ENCODE results near the gene CCDC15. TPM values are rescaled to one million over a fixed set of nuclear protein-coding genes. Genes with fewer than 3 reads are reported as not detected.
"Not testable (repeated sequence)": the region's sequence is repeated elsewhere in the genome, so short reads cannot be mapped to it uniquely, and the experiment has no call there.

The CCDC15 gene
- total and polyA plus RNA-seq, 2 donors, result 1.7 to 7.0 TPM

- peaks cover 11 to 20% of the 10 kb centered on the region in 2 donors for H3K4me1 ChIP-seq (ENCODE audit: control insufficient read depth in 2 of 2, insufficient read depth in 2 of 2, low read length in 2 of 2)
- H3K36me3 ChIP-seq (ENCODE audit: control insufficient read depth in 2 of 2, insufficient read depth in 2 of 2, low read length in 1 of 2), result no peaks in the 10 kb centered on the region
- H3K27me3 ChIP-seq (ENCODE audit: control insufficient read depth in 2 of 2, insufficient read depth in 1 of 2, low read length in 1 of 2), result no peaks in the 10 kb centered on the region
- peaks cover 0 to 3% of the 10 kb centered on the region in 2 donors for H3K9me3 ChIP-seq (ENCODE audit: control insufficient read depth in 2 of 2, insufficient read depth in 1 of 2, low read length in 1 of 2)
- H3K27ac ChIP-seq (ENCODE audit: low read depth in 1 of 2, low read length in 1 of 2), result peak overlapping the region; percentile 74 to 79
- DNase-seq (ENCODE audit: low read depth in 6 of 9, low spot score in 9 of 9), result peak in 8 of 9 donors; percentile 26 to 86 (median 62)
- no peak overlapping the region for H3K4me3 ChIP-seq (ENCODE audit: low read length in 2 of 2)
These were observed 3.2 kb upstream of the CCDC15 start for GRCh38 chr11:124950601-124951330.

- 97% methylated on average over 3 of the region's 3 CpGs for WGBS
- peak overlapping the region; percentile 74 to 79 for H3K27ac ChIP-seq (ENCODE audit: low read depth in 1 of 2, low read length in 1 of 2)
These were observed 2.7 kb upstream of the CCDC15 start for GRCh38 chr11:124951341-124951740.

GRCh38 chr11:124954590-124954955 is 571 bp downstream of the CCDC15 start:
- Histone ChIP-seq H3K4me3 (ENCODE audit: low read length in 2 of 2) (peak overlapping the region; percentile 75 to 78), H3K9me3 (ENCODE audit: control insufficient read depth in 2 of 2, insufficient read depth in 1 of 2, low read length in 1 of 2) (peaks cover 0 to under 1% of the 10 kb centered on the region in 2 donors), H3K27me3 (ENCODE audit: control insufficient read depth in 2 of 2, insufficient read depth in 1 of 2, low read length in 1 of 2) (no peaks in the 10 kb centered on the region), H3K27ac (ENCODE audit: low read depth in 1 of 2, low read length in 1 of 2) (peak overlapping the region in 1 of 2 donors; percentile 89), H3K36me3 (ENCODE audit: control insufficient read depth in 2 of 2, insufficient read depth in 2 of 2, low read length in 1 of 2) (no peaks in the 10 kb centered on the region), H3K4me1 (ENCODE audit: control insufficient read depth in 2 of 2, insufficient read depth in 2 of 2, low read length in 2 of 2) (peaks cover 11 to 20% of the 10 kb centered on the region in 2 donors)
- 47% methylated on average over 6 of the region's 6 CpGs for WGBS
- DNase-seq (ENCODE audit: low read depth in 6 of 9, low spot score in 9 of 9), result no peak

More at GRCh38 chr11:124951341-124951740, 2.7 kb upstream of the CCDC15 start:
- peaks cover 11 to 20% of the 10 kb centered on the region in 2 donors for H3K4me1 ChIP-seq (ENCODE audit: control insufficient read depth in 2 of 2, insufficient read depth in 2 of 2, low read length in 2 of 2)
- no peaks in the 10 kb centered on the region for H3K27me3 ChIP-seq (ENCODE audit: control insufficient read depth in 2 of 2, insufficient read depth in 1 of 2, low read length in 1 of 2)
- H3K4me3 ChIP-seq (ENCODE audit: low read length in 2 of 2), result no peak overlapping the region
- no peaks in the 10 kb centered on the region for H3K36me3 ChIP-seq (ENCODE audit: control insufficient read depth in 2 of 2, insufficient read depth in 2 of 2, low read length in 1 of 2)
- peaks cover 0 to 3% of the 10 kb centered on the region in 2 donors for H3K9me3 ChIP-seq (ENCODE audit: control insufficient read depth in 2 of 2, insufficient read depth in 1 of 2, low read length in 1 of 2)
- no peak for DNase-seq (ENCODE audit: low read depth in 6 of 9, low spot score in 9 of 9)

GRCh38 chr11:124955035-124955434 is 1.0 kb downstream of the CCDC15 start:
- H3K4me3 ChIP-seq (ENCODE audit: low read length in 2 of 2), result no peak overlapping the region
- no peak overlapping the region for H3K27ac ChIP-seq (ENCODE audit: low read depth in 1 of 2, low read length in 1 of 2)
- peaks cover 11 to 16% of the 10 kb centered on the region in 2 donors for H3K4me1 ChIP-seq (ENCODE audit: control insufficient read depth in 2 of 2, insufficient read depth in 2 of 2, low read length in 2 of 2)
- H3K36me3 ChIP-seq (ENCODE audit: control insufficient read depth in 2 of 2, insufficient read depth in 2 of 2, low read length in 1 of 2), result no peaks in the 10 kb centered on the region
- H3K27me3 ChIP-seq (ENCODE audit: control insufficient read depth in 2 of 2, insufficient read depth in 1 of 2, low read length in 1 of 2), result no peaks in the 10 kb centered on the region
- no peaks in the 10 kb centered on the region for H3K9me3 ChIP-seq (ENCODE audit: control insufficient read depth in 2 of 2, insufficient read depth in 1 of 2, low read length in 1 of 2)
- DNase-seq (ENCODE audit: low read depth in 6 of 9, low spot score in 9 of 9), result no peak

- no peak overlapping the region for H3K4me3 ChIP-seq (ENCODE audit: low read length in 2 of 2)
- no peaks in the 10 kb centered on the region for H3K27me3 ChIP-seq (ENCODE audit: control insufficient read depth in 2 of 2, insufficient read depth in 1 of 2, low read length in 1 of 2)
- no peak overlapping the region for H3K27ac ChIP-seq (ENCODE audit: low read depth in 1 of 2, low read length in 1 of 2)
- no peaks in the 10 kb centered on the region for H3K4me1 ChIP-seq (ENCODE audit: control insufficient read depth in 2 of 2, insufficient read depth in 2 of 2, low read length in 2 of 2)
- H3K36me3 ChIP-seq (ENCODE audit: control insufficient read depth in 2 of 2, insufficient read depth in 2 of 2, low read length in 1 of 2), result no peaks in the 10 kb centered on the region
- H3K9me3 ChIP-seq (ENCODE audit: control insufficient read depth in 2 of 2, insufficient read depth in 1 of 2, low read length in 1 of 2), result no peaks in the 10 kb centered on the region
- 27% methylated on average over 5 of the region's 5 CpGs for WGBS
- peak in 8 of 9 donors; percentile 54 to 88 (median 65) for DNase-seq (ENCODE audit: low read depth in 6 of 9, low spot score in 9 of 9)
These were observed 8.1 kb downstream of the CCDC15 start for GRCh38 chr11:124961972-124962609.

GRCh38 chr11:124968197-124968596 is 14.2 kb downstream of the CCDC15 start:
- H3K27ac ChIP-seq (ENCODE audit: low read depth in 1 of 2, low read length in 1 of 2); H3K4me3 ChIP-seq (ENCODE audit: low read length in 2 of 2); H3K27me3 ChIP-seq (ENCODE audit: control insufficient read depth in 2 of 2, insufficient read depth in 1 of 2, low read length in 1 of 2); DNase-seq (ENCODE audit: low read depth in 6 of 9, low spot score in 9 of 9); H3K9me3 ChIP-seq (ENCODE audit: control insufficient read depth in 2 of 2, insufficient read depth in 1 of 2, low read length in 1 of 2); H3K36me3 ChIP-seq (ENCODE audit: control insufficient read depth in 2 of 2, insufficient read depth in 2 of 2, low read length in 1 of 2); H3K4me1 ChIP-seq (ENCODE audit: control insufficient read depth in 2 of 2, insufficient read depth in 2 of 2, low read length in 2 of 2): not testable (repeated sequence)
- 96% methylated on average over 13 of the region's 13 CpGs for WGBS

GRCh38 chr11:124970925-124971324 is 16.9 kb downstream of the CCDC15 start:
- no peak for DNase-seq (ENCODE audit: low read depth in 6 of 9, low spot score in 9 of 9)
- H3K9me3 ChIP-seq (ENCODE audit: control insufficient read depth in 2 of 2, insufficient read depth in 1 of 2, low read length in 1 of 2), result no peaks in the 10 kb centered on the region
- 93% methylated on average over 2 of the region's 2 CpGs for WGBS
- no peaks in the 10 kb centered on the region for H3K27me3 ChIP-seq (ENCODE audit: control insufficient read depth in 2 of 2, insufficient read depth in 1 of 2, low read length in 1 of 2)
- no peak overlapping the region for H3K4me3 ChIP-seq (ENCODE audit: low read length in 2 of 2)
- no peak overlapping the region for H3K27ac ChIP-seq (ENCODE audit: low read depth in 1 of 2, low read length in 1 of 2)
- peaks cover 0 to 3% of the 10 kb centered on the region in 2 donors for H3K36me3 ChIP-seq (ENCODE audit: control insufficient read depth in 2 of 2, insufficient read depth in 2 of 2, low read length in 1 of 2)
- no peaks in the 10 kb centered on the region for H3K4me1 ChIP-seq (ENCODE audit: control insufficient read depth in 2 of 2, insufficient read depth in 2 of 2, low read length in 2 of 2)

- Histone ChIP-seq H3K27ac (ENCODE audit: low read depth in 1 of 2, low read length in 1 of 2) (no peak overlapping the region), H3K36me3 (ENCODE audit: control insufficient read depth in 2 of 2, insufficient read depth in 2 of 2, low read length in 1 of 2) (peaks cover 0 to 3% of the 10 kb centered on the region in 2 donors), H3K27me3 (ENCODE audit: control insufficient read depth in 2 of 2, insufficient read depth in 1 of 2, low read length in 1 of 2) (no peaks in the 10 kb centered on the region), H3K4me3 (ENCODE audit: low read length in 2 of 2) (no peak overlapping the region), H3K4me1 (ENCODE audit: control insufficient read depth in 2 of 2, insufficient read depth in 2 of 2, low read length in 2 of 2) (no peaks in the 10 kb centered on the region), H3K9me3 (ENCODE audit: control insufficient read depth in 2 of 2, insufficient read depth in 1 of 2, low read length in 1 of 2) (no peaks in the 10 kb centered on the region)
- 97% methylated on average over 2 of the region's 2 CpGs for WGBS
- no peak for DNase-seq (ENCODE audit: low read depth in 6 of 9, low spot score in 9 of 9)
These were observed 17.8 kb downstream of the CCDC15 start for GRCh38 chr11:124971810-124972209.

GRCh38 chr11:124976531-124976930 is 22.5 kb downstream of the CCDC15 start:
- Histone ChIP-seq H3K27me3 (ENCODE audit: control insufficient read depth in 2 of 2, insufficient read depth in 1 of 2, low read length in 1 of 2) (no peaks in the 10 kb centered on the region), H3K9me3 (ENCODE audit: control insufficient read depth in 2 of 2, insufficient read depth in 1 of 2, low read length in 1 of 2) (peaks cover 0 to 4% of the 10 kb centered on the region in 2 donors), H3K36me3 (ENCODE audit: control insufficient read depth in 2 of 2, insufficient read depth in 2 of 2, low read length in 1 of 2) (no peaks in the 10 kb centered on the region), H3K27ac (ENCODE audit: low read depth in 1 of 2, low read length in 1 of 2) (no peak overlapping the region), H3K4me1 (ENCODE audit: control insufficient read depth in 2 of 2, insufficient read depth in 2 of 2, low read length in 2 of 2) (no peaks in the 10 kb centered on the region), H3K4me3 (ENCODE audit: low read length in 2 of 2) (no peak overlapping the region)
- DNase-seq (ENCODE audit: low read depth in 6 of 9, low spot score in 9 of 9), result no peak
- 95% methylated on average over 3 of the region's 3 CpGs for WGBS
